Measurements from ENCODE around the gene TMEM204.

GRCh38 chr16:1498899-1499676 is 34.4 kb upstream of the TMEM204 start:
- no peak for TF ChIP-seq EP300 (IDR thresholded peaks at IDR 0.05; ENCODE audit: low read depth)
- no peak for TF ChIP-seq POLR2AphosphoS5 (IDR thresholded peaks at IDR 0.05)

Measured in transverse colon (tissue), 3 donors.